ENCODE data around the gene SETD3.

- TF ChIP-seq CTCF (conservative IDR thresholded peaks at IDR 0.05; ENCODE audit: low read depth in 2 of 2) (no peak), EZH2phosphoT487 (IDR thresholded peaks at IDR 0.05; ENCODE audit: unreplicated experiment) (no peak), EZH2 (IDR thresholded peaks at IDR 0.05; ENCODE audit: low read depth, unreplicated experiment) (no peak), CREB1 (CRISPR knock-in tag; IDR thresholded peaks at IDR 0.05; ENCODE audit: low read depth) (no peak), POLR2AphosphoS5 (IDR thresholded peaks at IDR 0.05; ENCODE audit: low read depth) (no peak)
Measured at GRCh38 chr14:99465288-99465687, 15.4 kb downstream of the SETD3 start.
